GM12878 (cell line): ENCODE data around the gene LRP5. TPM values are rescaled to one million over a fixed set of nuclear protein-coding genes. Genes with fewer than 3 reads are reported as not detected.

Experiments used
- E2F8 ChIP-seq: fragments of 450-650 bp; IDR thresholded peaks from 2 replicates; pipeline ENCODE4 v1.6.1; 2018; ENCODE audit warnings: mild to moderate bottlenecking, low read depth, moderate library complexity; ENCODE audit not compliant: partially characterized antibody
- ETV6 ChIP-seq, 2 experiments: fragments of 450-650 bp in 1 of 2; IDR thresholded peaks in 1 of 2; conservative IDR thresholded peaks in 1 of 2; 2 replicates each; pipeline ENCODE4 v1.6.1; 2014; ENCODE audit warnings: antibody characterized with exemption in 1 of 2, borderline replicate concordance in 1 of 2, low read depth in 1 of 2, mild to moderate bottlenecking in 1 of 2, moderate library complexity in 1 of 2
- MEF2B ChIP-seq: fragments of 450-650 bp; IDR thresholded peaks from 2 replicates; pipeline ENCODE4 v1.6.1; 2018; ENCODE audit warnings: mild to moderate bottlenecking, moderate library complexity; ENCODE audit not compliant: partially characterized antibody, poor library complexity, severe bottlenecking
- SMAD5 ChIP-seq: IDR thresholded peaks from 2 replicates; pipeline ENCODE4 v1.6.1; 2016; ENCODE audit warnings: antibody characterized with exemption, low read depth
- SREBF1 ChIP-seq: IDR thresholded peaks from 2 replicates; pipeline ENCODE4 v1.6.1; 2012; ENCODE audit warnings: mild to moderate bottlenecking, low read length
- ZNF384 ChIP-seq: IDR thresholded peaks from 2 replicates; pipeline ENCODE4 v1.6.1; 2012; ENCODE audit warnings: low read depth, mild to moderate bottlenecking, low read length, improper control_type of control experiment, borderline replicate concordance
- ZZZ3 ChIP-seq: IDR thresholded peaks from 2 replicates; pipeline ENCODE4 v1.6.1; 2011; ENCODE audit warnings: low read depth; ENCODE audit not compliant: control insufficient read depth, insufficient read length
- polyA plus RNA-seq, 11 experiments: library from polyadenylated mRNA; depleted of rRNA in 4 of 11; unstranded in 6 of 11; stranded (reverse) in 5 of 11; fragments of >200 nt; fragmentation: Nextera tagmentation in 4 of 11; fragmentation: Illumina TruSeq in 1 of 11; extraction: Ambion mirVana in 4 of 11; extraction: Trizol in 1 of 11; gene quantifications; 1 replicate in 1 of 11; 2 replicates in 10 of 11; pipeline versions ENCODE4 v1.2.1 to v1.2.3, GENCODE V29; 2011 to 2016; ENCODE audit warnings: inconsistent platforms in 2 of 11, missing spikeins in 2 of 11, low read depth in 1 of 11
- total RNA-seq, 4 experiments: library from RNA; depleted of rRNA in 3 of 4; stranded (reverse); fragments of >200 nt in 3 of 4; fragmentation: Illumina TruSeq in 1 of 4; extraction: Trizol in 1 of 4; gene quantifications; 2 replicates each; pipeline versions ENCODE4 v1.2.1 to v1.2.3, GENCODE V29; 2013 to 2021
- TF ChIP-seq, protein P1 (sequence below): IDR thresholded peaks from 2 replicates; pipeline ENCODE4 v1.6.1; 2012; ENCODE audit warnings: improper control_type of control experiment, low read depth, low read length; ENCODE audit not compliant: insufficient replicate concordance
- TF ChIP-seq, protein P2 (sequence below): fragments of 450-650 bp; IDR thresholded peaks from 2 replicates; pipeline ENCODE4 v1.6.1; 2016; ENCODE audit warnings: mild to moderate bottlenecking
- TF ChIP-seq, protein P3 (sequence below): fragments of 450-650 bp; IDR thresholded peaks from 2 replicates; pipeline ENCODE4 v1.6.1; 2016; ENCODE audit warnings: mild to moderate bottlenecking, moderate library complexity, borderline replicate concordance

The LRP5 gene
- total and polyA plus RNA-seq, 10 of the 15 experiments (the other 5 are each of a cell fraction or from before 2014, with no cell fraction given): 0.37 to 34.0 (median 6.6) TPM

- TF ChIP-seq, protein P1, sequence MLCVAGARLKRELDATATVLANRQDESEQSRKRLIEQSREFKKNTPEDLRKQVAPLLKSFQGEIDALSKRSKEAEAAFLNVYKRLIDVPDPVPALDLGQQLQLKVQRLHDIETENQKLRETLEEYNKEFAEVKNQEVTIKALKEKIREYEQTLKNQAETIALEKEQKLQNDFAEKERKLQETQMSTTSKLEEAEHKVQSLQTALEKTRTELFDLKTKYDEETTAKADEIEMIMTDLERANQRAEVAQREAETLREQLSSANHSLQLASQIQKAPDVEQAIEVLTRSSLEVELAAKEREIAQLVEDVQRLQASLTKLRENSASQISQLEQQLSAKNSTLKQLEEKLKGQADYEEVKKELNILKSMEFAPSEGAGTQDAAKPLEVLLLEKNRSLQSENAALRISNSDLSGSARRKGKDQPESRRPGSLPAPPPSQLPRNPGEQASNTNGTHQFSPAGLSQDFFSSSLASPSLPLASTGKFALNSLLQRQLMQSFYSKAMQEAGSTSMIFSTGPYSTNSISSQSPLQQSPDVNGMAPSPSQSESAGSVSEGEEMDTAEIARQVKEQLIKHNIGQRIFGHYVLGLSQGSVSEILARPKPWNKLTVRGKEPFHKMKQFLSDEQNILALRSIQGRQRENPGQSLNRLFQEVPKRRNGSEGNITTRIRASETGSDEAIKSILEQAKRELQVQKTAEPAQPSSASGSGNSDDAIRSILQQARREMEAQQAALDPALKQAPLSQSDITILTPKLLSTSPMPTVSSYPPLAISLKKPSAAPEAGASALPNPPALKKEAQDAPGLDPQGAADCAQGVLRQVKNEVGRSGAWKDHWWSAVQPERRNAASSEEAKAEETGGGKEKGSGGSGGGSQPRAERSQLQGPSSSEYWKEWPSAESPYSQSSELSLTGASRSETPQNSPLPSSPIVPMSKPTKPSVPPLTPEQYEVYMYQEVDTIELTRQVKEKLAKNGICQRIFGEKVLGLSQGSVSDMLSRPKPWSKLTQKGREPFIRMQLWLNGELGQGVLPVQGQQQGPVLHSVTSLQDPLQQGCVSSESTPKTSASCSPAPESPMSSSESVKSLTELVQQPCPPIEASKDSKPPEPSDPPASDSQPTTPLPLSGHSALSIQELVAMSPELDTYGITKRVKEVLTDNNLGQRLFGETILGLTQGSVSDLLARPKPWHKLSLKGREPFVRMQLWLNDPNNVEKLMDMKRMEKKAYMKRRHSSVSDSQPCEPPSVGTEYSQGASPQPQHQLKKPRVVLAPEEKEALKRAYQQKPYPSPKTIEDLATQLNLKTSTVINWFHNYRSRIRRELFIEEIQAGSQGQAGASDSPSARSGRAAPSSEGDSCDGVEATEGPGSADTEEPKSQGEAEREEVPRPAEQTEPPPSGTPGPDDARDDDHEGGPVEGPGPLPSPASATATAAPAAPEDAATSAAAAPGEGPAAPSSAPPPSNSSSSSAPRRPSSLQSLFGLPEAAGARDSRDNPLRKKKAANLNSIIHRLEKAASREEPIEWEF: no peak
- TF ChIP-seq ZZZ3 (no peak), SREBF1 (no peak), MEF2B (peak; percentile 64), ZNF384 (no peak), ETV6 (conservative IDR thresholded peaks at IDR 0.05 in 1 of 2, IDR thresholded peaks at IDR 0.05 in 1 of 2; ENCODE audit: borderline replicate concordance in 1 of 2, low read depth in 1 of 2) (peak in 1 of 2 experiments; percentile 98; a peak in 2 of 4 replicates), SMAD5 (no peak), E2F8 (no peak)
- TF ChIP-seq, protein P2, sequence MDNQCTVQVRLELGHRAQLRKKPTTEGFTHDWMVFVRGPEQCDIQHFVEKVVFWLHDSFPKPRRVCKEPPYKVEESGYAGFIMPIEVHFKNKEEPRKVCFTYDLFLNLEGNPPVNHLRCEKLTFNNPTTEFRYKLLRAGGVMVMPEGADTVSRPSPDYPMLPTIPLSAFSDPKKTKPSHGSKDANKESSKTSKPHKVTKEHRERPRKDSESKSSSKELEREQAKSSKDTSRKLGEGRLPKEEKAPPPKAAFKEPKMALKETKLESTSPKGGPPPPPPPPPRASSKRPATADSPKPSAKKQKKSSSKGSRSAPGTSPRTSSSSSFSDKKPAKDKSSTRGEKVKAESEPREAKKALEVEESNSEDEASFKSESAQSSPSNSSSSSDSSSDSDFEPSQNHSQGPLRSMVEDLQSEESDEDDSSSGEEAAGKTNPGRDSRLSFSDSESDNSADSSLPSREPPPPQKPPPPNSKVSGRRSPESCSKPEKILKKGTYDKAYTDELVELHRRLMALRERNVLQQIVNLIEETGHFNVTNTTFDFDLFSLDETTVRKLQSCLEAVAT: peak; percentile 38; the same call in 1 of the 2 replicates
- TF ChIP-seq, protein P3, sequence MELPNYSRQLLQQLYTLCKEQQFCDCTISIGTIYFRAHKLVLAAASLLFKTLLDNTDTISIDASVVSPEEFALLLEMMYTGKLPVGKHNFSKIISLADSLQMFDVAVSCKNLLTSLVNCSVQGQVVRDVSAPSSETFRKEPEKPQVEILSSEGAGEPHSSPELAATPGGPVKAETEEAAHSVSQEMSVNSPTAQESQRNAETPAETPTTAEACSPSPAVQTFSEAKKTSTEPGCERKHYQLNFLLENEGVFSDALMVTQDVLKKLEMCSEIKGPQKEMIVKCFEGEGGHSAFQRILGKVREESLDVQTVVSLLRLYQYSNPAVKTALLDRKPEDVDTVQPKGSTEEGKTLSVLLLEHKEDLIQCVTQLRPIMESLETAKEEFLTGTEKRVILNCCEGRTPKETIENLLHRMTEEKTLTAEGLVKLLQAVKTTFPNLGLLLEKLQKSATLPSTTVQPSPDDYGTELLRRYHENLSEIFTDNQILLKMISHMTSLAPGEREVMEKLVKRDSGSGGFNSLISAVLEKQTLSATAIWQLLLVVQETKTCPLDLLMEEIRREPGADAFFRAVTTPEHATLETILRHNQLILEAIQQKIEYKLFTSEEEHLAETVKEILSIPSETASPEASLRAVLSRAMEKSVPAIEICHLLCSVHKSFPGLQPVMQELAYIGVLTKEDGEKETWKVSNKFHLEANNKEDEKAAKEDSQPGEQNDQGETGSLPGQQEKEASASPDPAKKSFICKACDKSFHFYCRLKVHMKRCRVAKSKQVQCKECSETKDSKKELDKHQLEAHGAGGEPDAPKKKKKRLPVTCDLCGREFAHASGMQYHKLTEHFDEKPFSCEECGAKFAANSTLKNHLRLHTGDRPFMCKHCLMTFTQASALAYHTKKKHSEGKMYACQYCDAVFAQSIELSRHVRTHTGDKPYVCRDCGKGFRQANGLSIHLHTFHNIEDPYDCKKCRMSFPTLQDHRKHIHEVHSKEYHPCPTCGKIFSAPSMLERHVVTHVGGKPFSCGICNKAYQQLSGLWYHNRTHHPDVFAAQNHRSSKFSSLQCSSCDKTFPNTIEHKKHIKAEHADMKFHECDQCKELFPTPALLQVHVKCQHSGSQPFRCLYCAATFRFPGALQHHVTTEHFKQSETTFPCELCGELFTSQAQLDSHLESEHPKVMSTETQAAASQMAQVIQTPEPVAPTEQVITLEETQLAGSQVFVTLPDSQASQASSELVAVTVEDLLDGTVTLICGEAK: no peak
Measured at GRCh38 chr11:68282141-68282860, 30.1 kb upstream of the LRP5 start (continued).
